ENCODE results near the gene TBCEL.
A peak's percentile ranks its signal among the peaks of the same experiment; 100 is the strongest.
"Not testable (repeated sequence)": the region's sequence is repeated elsewhere in the genome, so short reads cannot be mapped to it uniquely, and the experiment has no call there.

TBCEL gene

DNA sequence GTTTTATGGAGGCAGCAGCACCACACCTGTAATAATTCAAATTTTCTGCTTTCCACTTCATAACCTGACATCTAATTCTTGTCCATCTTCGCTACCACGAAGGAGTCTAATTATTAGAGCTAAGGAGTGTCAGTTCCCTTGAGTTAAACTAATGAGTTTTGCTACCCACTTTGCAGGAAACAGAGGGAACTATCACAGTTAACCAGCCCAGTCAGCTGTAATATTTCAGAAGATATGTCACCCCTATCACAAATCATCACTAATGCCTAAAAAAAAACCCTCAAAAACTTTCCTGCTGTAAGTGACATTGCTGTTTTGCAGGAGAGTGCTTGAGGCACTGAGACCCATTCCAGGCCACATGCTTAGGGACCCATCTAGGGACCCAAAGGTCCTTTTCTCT, 85.6 kb downstream of the TBCEL start:
- DNase-seq: no peak

DNA sequence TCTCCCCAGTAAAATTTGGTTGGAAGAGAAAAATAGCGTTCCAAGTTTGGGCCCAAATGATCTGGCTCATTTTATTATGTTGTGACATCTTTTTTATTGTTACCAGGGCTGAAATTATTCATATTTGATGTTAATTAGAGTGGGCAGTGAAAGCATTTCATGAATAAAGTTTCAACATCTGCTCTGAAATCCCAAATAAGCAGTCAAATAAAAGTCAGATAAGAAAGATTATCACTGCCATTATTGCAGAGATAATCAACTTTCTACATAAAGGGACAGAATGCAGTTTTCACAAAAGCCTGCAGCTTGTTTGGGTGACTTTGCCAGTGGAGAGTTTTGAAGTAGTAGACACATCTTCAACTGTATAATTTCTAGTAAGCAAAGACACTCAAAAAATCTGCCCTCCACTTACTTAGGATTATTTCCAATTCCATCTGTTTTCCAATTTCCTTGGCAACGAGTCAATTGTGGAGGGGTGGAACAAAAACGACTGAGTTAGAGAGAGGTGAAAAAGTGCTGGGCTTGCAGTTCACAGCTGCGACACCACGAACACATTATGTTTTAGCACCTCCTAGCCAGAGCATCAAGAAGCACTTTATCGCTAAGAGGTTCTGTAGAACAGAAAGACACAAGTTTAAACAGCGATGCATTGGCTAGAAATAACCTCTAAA, 86.1 kb downstream of the TBCEL start:
- DNase-seq: no peak

DNA sequence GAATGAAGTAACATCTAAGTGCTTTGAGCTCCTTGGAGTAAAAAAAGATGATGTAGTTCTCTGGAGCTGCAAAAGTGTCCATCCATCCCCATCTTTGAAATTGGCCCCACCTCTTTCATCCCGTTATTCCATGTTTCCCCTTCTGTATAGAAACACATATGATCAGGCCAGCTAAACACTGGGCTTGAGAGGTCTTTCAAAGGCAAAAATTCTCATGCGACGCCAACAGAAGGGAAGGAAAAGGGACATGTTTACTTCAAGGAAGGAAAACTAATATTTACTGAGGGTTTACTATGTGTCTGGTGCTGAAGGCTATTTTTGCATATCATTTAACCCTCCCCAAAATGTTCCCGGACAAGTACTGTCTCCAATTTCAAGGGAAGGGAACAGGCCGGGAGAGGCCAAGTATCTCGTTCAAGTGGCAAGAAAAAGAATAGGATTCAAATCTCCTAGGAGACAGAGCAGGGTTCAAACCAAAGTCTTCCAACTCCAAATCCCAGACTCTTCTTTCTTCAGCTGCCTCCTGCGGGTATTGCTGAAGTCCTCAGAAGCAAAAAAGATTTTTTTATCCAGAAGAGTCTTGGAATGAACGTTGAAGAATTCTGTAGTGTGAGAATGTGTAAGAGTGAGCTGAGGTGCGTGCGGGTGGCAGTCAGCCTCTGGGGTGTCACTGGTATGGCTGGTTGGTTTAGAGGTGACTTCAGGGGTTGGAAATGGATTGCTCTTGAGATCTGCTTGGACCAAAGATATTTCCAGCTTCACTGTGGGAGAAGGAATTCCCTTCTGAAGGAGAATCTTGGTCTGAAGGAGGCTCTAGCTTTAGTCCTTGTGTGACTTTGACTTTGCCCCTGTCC, 87.2 kb downstream of the TBCEL start:
- no peak for DNase-seq

DNA sequence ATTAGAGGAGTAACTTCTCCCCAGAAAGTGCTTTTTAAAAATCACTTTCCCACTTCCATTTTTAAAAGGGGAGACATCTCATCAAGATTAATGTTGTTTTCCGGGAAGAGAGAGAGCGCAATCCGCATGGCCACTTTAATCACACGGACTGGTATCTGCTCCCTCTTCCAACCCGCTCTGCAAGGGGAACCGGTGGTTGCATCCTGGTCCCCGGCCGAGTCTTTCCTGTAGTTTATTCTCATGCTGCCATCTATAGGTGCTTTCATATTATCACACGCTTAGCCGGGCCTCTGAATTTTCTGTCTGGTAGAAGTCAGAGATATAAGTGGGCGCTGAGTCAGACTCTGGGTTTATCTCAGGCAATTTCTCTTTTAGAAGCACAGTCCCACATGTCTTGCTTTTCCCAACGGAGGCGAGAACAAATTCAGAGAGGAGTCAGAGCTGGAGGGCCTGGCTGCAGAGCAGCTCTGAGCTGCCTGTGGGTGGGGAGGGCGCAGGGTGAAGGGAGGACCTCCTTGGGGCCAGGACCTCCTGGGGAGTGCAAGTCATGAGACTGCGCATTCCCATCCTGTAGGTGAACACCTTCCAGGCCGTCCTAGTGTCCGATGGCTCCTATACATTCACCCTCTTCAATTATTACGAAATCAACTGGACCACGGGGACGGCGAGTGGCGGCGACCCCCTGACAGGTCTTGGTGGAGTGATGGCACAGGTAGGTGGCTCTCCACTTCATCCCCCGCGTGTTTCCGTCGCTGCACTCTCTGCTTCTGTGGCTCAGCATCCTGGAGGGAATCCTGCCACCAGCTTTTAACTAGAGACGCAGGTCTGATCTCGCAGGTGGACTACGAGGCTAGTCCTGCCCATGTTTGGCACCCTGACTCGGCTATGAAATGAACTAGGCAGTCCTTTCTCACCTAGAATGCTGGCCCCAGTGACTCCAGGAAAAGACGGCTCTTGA, 88.9 kb downstream of the TBCEL start:
- peak; percentile 75 for DNase-seq

DNA sequence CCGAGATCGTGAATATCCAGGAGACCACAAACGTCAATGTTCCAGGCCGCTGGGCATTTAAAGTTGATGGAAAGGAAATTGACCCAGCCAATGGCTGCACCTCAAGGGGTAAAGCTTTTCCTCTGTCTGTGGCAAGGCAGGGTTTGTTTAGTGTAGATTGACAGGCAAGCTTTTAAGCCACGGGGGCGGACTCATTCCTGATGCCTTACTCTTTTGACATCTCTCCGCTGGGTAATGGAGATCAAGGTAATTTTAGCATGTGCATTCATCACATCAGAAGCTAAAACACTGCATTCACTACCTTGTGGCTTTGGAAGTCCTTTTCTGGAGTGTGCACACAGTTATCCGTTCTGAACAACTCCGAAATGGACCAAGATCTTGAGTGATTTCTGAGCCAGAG, 89.7 kb downstream of the TBCEL start:
- DNase-seq: peak; percentile 12

DNA sequence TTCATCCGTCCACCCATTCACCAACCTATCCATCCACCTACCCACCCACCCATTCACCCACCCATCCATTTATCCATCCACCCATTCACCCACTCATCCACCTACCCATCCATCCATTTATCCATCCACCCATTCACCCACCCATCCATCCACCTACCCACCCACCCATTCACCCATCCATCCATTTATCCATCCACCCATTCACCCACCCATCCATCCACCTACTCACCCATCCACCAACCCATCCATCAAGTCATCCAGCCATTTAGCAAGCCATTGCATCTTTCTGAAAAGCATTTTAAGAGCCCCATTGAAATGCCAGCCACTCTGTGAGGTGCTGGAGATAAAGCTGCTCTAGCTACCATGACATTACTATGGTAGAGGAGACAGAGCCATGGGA, 91.1 kb downstream of the TBCEL start:
- DNase-seq: not testable (repeated sequence)

DNA sequence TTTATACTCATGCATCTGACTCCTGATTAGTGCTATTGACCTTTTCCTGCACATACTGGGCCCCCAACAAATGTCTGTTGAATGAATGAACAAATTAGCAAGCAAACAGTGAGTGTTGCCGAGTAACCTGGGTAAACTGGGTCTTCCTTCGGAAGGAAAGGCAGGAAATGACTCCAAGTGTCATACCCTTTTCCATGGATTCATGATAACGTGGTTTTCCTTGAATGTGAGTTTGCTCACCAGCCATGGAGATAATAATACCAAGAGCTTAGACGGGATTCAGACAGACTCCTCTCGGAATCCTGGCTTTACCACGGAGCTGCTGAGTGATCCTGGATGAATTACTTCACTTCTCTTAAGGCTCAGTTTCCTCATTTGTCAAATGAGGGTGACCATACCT, 93.9 kb downstream of the TBCEL start:
- DNase-seq: no peak

DNA sequence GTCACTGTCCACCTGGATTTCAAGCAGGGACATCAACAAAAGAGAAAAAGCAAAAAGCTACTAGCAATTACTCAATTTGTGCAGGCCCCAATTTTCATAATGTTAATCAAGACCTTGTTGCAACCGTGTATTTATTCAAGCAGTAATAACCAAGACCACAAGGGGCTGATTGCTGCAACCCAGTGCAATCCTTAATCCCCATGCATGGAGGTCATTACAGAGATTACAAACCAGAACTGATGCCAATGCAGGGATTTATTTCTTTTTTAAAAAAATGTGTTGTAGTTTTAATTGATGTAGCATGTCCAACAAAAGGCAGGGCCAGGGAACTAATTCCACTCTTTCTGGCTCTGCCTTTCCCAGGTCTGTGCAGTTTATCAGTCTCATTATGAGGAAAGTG, 95.5 kb downstream of the TBCEL start:
- DNase-seq: peak; percentile 21

DNA sequence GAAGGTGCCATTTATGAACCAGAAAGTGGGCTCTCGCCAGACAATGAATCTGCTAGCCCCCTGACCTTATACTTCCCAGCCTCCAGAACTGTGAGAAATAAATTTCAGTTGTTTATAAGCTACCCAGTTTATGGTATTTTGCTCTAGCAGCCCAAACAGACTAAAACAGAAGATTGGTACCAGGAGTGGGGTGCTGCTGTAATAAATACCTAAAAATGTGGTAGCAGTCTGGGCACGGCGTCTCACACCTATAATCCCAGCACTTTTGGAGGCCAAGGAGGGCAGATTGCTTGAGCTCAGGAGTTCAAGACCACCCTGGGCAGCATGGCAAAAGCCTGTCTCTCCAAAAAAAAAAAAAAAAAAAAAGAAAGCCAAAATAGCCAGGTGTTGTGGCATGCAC, 98.4 kb downstream of the TBCEL start:
- DNase-seq: no peak

DNA sequence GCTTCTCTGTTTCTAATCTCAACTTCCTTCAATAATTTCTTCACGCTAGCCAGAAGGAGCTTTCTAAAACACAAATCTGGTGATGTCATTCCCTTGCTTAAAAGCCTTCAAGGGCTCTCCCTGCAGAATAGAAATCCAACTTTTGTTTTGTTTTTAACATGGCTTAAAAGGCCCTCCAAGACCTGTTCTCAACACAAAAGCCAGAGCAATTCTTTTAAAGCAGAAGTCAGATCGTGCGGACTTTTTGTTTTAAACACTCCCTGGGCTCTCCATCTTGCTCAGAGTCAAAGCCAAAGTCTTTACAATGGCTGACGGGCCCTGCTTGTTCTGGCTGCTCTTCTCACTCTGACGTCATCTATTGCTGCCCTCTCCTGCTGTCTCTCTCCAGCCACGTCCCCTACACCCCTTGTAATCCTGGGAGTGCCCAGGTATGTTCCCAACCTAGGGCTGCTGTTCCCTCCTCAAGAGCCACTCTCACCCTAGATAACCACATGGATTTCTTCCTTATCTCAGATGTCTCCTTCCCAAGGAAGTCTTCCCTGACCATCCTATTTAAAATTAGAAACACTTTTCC, 99.7 kb downstream of the TBCEL start:
- no peak for DNase-seq

DNA sequence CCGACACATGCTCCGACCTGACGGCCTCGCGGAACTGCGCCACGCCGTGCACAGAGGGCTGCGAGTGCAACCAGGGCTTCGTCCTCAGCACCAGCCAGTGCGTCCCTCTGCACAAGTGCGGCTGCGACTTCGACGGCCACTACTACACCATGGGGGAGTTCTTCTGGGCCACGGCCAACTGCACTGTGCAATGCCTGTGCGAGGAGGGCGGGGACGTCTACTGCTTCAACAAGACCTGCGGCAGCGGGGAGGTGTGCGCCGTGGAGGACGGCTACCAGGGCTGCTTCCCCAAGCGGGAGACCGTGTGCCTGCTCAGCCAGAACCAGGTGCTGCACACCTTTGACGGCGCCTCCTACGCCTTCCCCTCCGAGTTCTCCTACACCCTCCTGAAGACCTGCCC, 103.9 kb downstream of the TBCEL start:
- no peak for DNase-seq

DNA sequence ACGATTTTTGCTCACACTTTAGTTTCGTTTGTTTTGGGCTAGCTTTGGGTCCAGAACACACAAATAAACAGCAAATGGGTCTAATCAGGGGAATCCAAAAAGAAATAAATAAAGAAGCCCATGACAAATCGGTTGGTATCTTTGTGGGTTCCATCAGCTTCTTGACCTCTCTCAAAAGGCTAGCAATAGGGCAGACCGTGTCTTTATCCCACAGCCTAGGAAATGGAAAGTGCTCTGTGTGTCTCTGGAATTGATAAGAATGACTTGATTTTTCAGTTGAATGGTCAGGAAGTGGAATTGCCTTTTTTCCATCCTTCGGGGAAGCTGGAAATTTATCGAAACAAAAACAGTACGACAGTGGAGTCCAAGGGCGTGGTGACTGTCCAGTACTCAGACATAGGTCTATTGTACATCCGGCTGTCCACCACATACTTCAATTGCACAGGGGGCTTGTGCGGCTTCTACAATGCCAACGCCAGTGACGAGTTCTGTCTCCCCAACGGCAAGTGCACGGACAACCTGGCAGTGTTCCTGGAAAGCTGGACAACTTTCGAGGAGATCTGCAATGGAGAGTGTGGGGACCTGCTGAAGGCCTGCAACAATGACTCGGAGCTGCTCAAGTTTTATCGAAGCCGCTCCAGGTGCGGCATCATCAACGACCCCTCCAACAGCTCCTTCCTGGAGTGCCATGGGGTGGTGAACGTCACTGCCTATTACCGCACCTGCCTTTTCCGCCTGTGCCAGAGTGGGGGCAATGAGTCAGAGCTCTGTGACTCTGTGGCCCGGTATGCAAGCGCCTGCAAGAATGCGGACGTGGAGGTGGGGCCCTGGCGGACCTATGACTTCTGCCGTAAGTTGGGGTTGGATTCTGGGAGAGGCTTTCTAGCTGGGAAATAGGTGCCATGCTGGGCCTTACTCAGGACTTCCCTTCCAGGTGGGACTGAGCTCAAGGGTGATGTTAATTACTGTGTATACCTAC, 105.7 kb downstream of the TBCEL start:
- DNase-seq: no peak

DNA sequence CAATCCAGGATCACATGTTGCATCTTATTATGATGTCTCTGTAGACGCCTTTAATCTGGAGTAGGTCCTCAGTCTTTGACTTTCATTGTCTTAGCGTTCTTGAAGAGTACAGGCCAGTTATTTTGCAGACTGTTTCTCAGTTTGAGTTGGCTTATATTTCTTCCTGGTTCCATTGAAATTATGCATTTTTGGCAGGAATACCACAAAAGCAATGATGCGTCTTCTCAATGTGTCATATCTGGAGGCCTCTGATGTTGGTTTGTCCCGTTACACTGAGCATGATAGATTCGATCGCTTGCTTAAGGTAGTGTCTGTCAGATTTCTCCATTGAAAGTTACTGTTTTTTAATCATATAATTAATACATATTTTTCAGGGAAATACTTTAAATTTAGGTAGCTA, 107.8 kb downstream of the TBCEL start:
- DNase-seq: no peak

DNA sequence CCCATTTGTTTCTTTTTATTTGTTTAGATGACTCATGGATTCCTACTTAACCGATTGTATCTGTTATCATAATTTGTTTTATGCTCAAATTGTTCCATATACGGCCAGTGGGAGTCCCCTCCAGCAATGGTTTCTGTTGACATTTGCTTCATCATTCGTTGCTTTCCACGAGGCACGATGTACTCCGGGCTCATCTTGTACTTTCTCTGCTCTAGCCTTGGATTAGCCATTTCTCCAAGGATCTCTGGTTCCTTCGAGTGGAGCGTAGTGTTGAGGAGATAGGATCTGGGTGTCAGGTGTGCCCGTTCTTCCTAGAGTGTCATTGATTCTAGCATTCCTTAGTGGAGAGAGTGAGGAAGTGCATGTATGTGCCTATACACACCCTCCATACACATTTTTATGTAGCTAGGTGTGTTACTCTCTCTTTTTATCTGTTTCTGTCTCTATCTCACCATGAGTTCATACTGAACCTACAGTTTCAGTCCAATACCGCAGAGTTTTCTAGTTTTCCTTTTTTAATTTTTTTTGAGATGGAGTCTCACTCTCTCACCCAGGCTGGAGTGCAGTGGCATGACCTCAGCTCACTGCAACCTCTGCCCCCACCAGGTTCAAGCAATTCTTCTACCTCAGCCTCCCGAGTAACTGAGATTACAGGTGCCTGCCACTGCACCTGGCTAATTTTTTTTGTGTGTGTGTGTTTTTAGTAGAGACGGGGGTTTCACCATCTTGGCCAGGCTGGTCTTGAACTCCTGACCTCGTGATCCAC, 108.5 kb downstream of the TBCEL start:
- DNase-seq: no peak

DNA sequence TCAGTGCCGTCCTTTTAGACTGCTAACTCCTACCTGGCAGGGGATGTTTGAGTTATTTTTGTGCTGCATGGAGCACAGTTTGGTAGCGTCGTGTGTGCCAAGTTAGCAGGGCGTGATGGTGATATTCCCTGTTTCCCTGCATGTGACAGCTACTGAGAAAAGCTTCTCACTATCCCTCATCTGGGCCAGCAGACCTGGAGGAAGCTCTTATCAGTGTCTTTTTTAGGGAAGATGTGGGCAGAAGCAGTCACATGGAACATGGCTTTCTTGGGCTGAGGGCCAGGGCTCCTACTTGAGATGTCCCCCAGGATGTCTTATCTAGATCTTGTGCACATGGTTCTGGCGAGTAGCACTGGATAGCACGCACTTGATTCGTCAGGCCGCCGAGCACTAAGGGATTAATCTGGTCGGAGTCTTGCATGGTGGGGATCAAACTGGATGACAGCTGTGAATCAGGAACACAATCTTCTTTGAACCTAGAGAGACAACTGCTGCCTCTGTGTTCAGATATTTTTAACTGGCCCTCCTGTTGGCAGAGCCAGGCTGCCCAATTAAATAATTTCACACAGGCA, 110.9 kb downstream of the TBCEL start:
- no peak for DNase-seq

DNA sequence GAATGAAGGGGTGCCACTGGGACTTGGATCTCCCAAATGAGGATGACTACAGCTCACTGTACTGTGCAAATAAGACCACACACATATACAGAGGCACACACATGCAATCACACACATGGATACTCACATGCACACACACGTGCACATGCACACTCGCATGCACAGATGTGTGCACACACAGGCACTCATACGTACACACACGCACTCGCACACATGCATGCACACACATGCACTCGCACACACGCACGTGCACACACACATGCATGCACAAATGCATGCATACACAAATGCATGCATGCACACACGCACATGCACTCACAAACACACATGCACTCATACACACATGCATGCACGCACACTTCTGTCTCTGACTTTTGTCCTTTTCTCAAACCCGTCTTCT, 113.1 kb downstream of the TBCEL start:
- DNase-seq: no peak

DNA sequence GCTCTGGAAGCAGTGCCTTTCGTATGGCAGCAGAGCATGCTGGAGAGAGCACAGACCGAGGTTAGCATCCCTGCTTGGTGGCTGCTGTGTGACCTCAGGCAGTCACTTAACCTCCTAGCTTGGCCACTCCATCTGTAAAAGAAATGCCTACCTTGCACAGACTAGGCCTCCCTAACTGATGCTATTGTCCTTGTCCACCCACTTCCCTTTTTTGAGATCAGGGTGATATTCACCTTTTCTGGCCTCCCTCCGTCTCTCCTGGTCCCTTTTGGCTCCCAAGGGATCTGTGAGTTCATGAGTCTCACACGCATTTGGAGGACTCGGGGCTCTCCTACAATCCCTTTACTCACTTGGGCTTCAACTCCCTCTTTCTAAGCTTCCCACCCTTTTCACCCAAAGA, 114.4 kb downstream of the TBCEL start:
- DNase-seq: no peak

DNA sequence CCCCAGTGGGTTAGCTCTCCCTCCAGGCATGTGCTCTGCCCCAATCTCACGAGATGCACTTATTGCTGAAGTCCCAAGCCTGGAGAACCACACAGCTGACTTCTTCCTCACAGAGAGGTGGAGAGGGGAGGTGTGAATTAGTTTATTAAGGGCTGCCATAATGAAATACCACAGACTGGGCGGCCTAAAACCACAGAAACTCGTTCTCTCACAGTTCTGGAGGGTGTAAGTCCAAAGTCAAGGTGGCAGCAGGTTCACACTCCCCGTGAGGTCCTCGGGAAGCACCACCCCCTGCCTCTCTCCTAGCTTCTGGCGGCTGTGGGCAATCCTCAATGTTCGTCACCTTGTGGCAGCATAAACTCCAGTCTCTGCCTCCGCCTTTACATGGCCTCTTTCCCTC, 116.5 kb downstream of the TBCEL start:
- no peak for DNase-seq

All from eye (tissue), 1 donor.